Measurements from ENCODE around the gene CELA3B.
A peak's percentile ranks its signal among the peaks of the same experiment; 100 is the strongest.
"Not testable (repeated sequence)": the region's sequence is repeated elsewhere in the genome, so short reads cannot be mapped to it uniquely, and the experiment has no call there.

Gene CELA3B

GRCh38 chr1:21976703-21977239, at the start of gene CELA3B:
TSS of gene CELA3B (plus strand) at chr1:21977022. CDS start at chr1:21977040, 18 bp downstream.
- H3K4me3 ChIP-seq (ENCODE audit: low read depth, low read length): not testable (repeated sequence)

DNA sequence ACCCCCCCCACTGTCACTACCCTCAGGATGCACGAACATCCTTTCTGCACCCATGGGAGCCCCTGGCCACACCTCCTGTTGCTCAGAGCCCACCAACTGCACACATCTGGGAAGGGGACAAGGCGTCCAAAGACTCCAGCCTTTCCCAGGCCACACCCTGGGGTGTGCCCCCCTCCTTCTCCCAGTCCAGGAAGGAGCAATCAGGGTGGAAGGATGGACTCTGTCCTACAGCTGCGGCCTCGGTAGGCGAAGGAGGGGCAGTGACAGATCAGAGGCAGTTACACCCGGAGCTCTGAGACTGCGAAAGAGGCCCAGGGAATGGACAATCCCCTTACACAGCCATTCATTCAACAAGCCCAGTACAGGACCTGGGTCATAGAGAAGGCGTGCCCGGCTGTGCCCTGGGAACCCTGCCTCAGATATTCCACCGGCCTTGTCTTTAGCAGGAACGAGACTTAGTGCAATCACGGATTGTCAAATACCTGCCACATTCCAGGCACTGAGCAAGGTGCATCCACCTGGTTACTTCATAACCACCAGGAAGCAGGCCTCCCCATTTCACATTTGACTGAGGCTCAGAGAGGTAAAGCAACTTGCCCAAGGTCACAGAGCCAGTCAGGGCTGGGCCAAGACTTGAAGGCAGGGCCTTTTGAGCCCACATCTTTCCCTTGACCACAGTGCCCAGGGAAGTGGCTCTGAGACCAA, 49.1 kb upstream of the CELA3B start:
- TF ChIP-seq CTCF (IDR thresholded peaks at IDR 0.05; ENCODE audit: low read depth, low read length): no peak
- no peak overlapping the region for H3K4me3 ChIP-seq (ENCODE audit: low read depth, low read length)

- no peak for TF ChIP-seq CTCF (IDR thresholded peaks at IDR 0.05; ENCODE audit: low read depth, low read length)
- H3K4me3 ChIP-seq (ENCODE audit: low read depth, low read length): no peak overlapping the region
Observed at GRCh38 chr1:21930080-21930571, 46.7 kb upstream of the CELA3B start.

DNA sequence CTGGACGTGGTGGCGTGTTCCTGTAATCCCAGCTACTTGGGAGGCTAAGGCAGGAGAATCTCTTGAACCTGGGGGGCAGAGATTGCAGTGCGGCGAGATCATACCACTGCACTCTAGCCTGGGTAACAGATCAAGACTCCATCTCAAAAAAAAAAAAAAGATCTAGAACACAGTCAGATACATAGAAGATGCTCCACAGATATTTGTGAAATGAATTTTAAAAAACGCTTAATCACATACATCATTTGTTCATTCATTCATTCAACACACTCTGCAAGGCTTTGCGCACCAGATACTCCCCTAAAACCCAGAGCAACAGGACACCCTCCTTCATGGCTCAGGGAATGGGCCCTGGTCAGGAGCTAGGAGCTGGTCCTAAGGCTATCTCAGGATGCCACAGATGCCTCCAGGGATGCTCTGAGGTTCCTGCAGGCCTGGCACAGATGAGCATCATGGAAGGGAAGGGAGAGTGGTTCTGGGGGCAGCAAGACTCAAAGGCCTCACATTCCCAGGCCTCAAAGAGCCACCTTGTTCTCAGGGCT, 46.1 kb upstream of the CELA3B start:
- no peak for TF ChIP-seq CTCF (IDR thresholded peaks at IDR 0.05; ENCODE audit: low read depth, low read length)
- H3K4me3 ChIP-seq (ENCODE audit: low read depth, low read length): no peak overlapping the region

GRCh38 chr1:21931171-21932093, 45.4 kb upstream of the CELA3B start:
- H3K4me3 ChIP-seq (ENCODE audit: low read depth, low read length): peak overlapping the region; percentile 32
- TF ChIP-seq CTCF (IDR thresholded peaks at IDR 0.05; ENCODE audit: low read depth, low read length): no peak

GRCh38 chr1:21932127-21932526, 44.7 kb upstream of the CELA3B start:
- TF ChIP-seq CTCF (IDR thresholded peaks at IDR 0.05; ENCODE audit: low read depth, low read length): no peak
- no peak overlapping the region for H3K4me3 ChIP-seq (ENCODE audit: low read depth, low read length)

DNA sequence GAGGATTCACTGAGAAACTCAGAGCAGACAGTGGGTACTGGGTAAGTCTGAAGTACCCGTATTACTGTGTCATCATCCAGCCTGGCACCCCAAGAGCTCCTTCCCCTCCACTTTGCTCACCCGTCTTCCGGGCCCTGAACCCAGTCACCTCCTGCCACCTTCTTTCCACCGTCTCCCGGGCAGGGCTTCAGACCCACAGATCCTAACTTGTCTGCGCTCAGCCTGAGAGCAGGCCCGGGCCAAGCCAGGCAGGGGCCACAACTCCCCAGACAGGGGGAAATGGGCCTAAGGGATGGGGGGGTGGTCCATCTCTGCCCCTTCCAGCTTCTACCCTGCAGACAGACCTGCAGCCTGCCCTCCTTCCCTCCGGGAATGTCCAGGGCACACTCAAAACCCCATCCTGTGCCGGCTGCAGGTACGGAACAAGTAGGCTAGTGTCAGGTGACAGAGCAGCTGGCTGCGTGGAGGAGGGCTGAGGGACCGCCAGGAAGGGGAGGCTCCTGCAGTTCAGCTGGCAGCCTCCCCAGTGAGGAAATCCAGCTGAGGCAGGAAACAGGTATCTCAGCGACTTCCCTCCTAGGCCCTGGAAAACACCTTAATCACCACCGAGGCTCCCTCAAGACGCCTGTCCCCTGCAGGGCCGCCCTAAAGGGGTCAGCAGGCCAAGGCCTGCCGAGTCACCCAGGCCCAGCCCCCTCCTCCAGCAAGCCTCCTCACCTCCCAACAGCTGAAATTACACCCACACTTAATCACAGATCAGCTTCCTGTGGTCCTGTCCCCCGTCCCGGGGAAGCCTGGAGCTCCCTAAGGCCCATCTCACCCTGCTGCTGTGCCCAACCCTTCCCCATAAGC, 43.2 kb upstream of the CELA3B start:
- H3K4me3 ChIP-seq (ENCODE audit: low read depth, low read length): 0 out of 2 replicates have a peak overlapping the region, but pooled peaks have one; percentile 12
- no peak for TF ChIP-seq CTCF (IDR thresholded peaks at IDR 0.05; ENCODE audit: low read depth, low read length)

Measured in WI38 (cell line).